Esophagus squamous epithelium (tissue), 4 donors: ENCODE data around the gene AP3B1.

ENCODE experiments used
- POLR2A ChIP-seq, 4 donors: fragments of 450-650 bp; IDR thresholded peaks; one replicate each; pipeline ENCODE4 v1.6.1; 2017; ENCODE audit warnings: antibody characterized with exemption in 4 of 4, mild to moderate bottlenecking in 4 of 4, moderate library complexity in 3 of 4
- TF ChIP-seq, protein P1 (sequence below), 6 experiments: fragments of 450-650 bp in 4 of 6; fragments of 200-600 bp in 2 of 6; sonication (generic) in 2 of 6; IDR thresholded peaks; one replicate each; pipeline ENCODE4 v1.5.1; 2016 to 2019; ENCODE audit warnings: antibody characterized with exemption in 6 of 6, mild to moderate bottlenecking in 4 of 6, moderate library complexity in 4 of 6

DNA sequence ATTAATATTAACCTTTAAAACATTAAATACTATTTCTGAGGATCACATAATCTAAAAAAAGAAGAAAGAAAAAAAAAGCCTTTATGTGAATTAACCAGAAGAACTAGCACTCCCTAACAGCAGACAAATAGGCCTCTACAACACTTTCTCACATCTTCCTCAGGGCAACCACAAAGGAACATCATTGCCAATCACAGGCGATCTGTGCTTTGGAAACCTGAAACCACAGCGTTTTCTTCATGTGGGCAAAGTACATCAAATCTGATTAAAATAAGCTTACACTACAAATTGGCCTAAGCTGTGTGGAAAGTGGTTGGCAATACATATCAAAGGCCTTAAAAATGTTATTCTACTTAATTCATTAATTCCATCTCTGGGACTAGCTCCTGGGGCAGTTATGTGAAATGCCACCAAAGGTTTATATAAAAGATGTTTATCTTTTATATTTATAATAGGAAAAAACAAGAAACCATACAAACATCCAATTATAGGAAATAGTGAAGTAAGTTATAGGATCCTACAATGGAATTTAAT lies 333.6 kb downstream of the AP3B1 start:
- TF ChIP-seq, protein P1, sequence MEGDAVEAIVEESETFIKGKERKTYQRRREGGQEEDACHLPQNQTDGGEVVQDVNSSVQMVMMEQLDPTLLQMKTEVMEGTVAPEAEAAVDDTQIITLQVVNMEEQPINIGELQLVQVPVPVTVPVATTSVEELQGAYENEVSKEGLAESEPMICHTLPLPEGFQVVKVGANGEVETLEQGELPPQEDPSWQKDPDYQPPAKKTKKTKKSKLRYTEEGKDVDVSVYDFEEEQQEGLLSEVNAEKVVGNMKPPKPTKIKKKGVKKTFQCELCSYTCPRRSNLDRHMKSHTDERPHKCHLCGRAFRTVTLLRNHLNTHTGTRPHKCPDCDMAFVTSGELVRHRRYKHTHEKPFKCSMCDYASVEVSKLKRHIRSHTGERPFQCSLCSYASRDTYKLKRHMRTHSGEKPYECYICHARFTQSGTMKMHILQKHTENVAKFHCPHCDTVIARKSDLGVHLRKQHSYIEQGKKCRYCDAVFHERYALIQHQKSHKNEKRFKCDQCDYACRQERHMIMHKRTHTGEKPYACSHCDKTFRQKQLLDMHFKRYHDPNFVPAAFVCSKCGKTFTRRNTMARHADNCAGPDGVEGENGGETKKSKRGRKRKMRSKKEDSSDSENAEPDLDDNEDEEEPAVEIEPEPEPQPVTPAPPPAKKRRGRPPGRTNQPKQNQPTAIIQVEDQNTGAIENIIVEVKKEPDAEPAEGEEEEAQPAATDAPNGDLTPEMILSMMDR (IDR thresholded peaks at IDR 0.05) = no peak
- no peak for TF ChIP-seq POLR2A (IDR thresholded peaks at IDR 0.05)
